Activated naive CD4-positive, alpha-beta T cell treated with anti-CD3 and anti-CD28 coated beads, Interleukin-2, amount 50 U/mL, for 72 hours (primary cell): ENCODE data around the gene RBP3. TPM values are rescaled to one million over a fixed set of nuclear protein-coding genes. Genes with fewer than 3 reads are reported as not detected.

Source experiments
- ATAC-seq, 2 donors: fragments of 150-1000 bp; cut with Tn5 transposase; 2 replicates each; pipeline ENCODE4 v1.10.0; 2021; ENCODE audit warnings: mild to moderate bottlenecking in 2 of 2, moderate library complexity in 2 of 2
- DNase-seq, 2 donors: peaks; one replicate each; pipeline ENCODE4 v3.0.0; 2021 to 2022; ENCODE audit warnings: low spot score in 2 of 2
- H3K27ac Mint-ChIP-seq, 2 donors: one replicate each; pipeline ENCODE4 v1.8.0; 2022; ENCODE audit warnings: mild to moderate bottlenecking in 2 of 2, mixed read lengths in 2 of 2
- H3K36me3 Mint-ChIP-seq, 2 donors: one replicate each; pipeline ENCODE4 v1.8.0; 2022; ENCODE audit warnings: mixed read lengths in 2 of 2
- H3K9me3 Mint-ChIP-seq, 2 donors: one replicate each; pipeline ENCODE4 v1.8.0; 2022; ENCODE audit warnings: mixed read lengths in 2 of 2
- total RNA-seq, 2 donors: library from RNA; stranded (reverse); gene quantifications; one replicate each; pipeline ENCODE4 v1.2.3, GENCODE V29; 2022

The RBP3 gene
- total RNA-seq, 2 donors from 2014 or later: not detected

DNA sequence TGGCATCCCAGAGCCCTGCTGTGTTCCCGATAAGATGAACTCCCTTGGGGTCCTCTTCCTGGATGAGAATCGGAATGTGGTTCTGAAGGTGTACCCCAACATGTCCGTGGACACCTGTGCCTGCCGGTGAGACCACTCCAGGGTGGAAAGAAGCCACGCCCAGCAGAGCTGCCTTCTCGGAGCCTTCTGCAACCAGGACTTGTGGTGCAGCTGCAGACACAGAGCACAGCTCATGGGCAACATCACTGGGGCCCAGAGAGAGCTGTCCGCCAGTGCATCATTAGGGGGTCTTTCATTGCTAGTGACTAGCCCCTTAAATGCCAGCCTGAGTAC lies 35.5 kb upstream of the RBP3 start:
- Mint-ChIP-seq H3K9me3 (no peaks in the 10 kb centered on the region), H3K36me3 (no peaks in the 10 kb centered on the region), H3K27ac (no peak overlapping the region)
- ATAC-seq (no peak), DNase-seq (no peak)

DNA sequence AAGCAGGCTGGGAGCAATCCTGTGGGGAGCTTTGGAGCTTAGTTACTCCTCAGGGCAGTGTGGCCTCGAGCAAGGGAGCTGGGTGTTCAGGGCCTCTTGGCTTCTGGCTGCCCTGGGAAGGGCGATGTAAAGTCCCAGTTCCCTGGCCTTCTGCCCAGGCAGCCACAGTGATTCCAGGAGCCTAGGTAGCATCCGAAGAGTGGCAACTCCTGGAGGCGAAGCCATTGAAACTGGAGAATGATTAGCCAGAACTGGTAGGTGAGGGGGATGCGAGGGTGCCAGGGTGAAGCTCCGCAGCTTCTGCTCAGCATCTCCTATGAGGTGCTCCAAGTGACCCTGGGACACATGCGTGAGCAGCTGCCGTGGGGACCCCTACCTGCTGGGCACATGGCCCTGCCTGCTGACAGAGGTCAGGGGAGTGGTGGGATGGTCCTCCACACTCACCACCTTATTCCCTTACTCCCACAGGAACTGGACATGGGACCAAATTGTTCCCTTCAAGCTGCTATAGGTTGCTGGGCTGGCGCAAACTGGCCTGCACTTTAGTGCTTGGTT lies 33.7 kb upstream of the RBP3 start:
- no peaks in the 10 kb centered on the region for H3K9me3 Mint-ChIP-seq
- no peak for ATAC-seq
- H3K36me3 Mint-ChIP-seq: no peaks in the 10 kb centered on the region
- DNase-seq: no peak
- H3K27ac Mint-ChIP-seq: peak overlapping the region in 1 of 2 donors; percentile 15

DNA sequence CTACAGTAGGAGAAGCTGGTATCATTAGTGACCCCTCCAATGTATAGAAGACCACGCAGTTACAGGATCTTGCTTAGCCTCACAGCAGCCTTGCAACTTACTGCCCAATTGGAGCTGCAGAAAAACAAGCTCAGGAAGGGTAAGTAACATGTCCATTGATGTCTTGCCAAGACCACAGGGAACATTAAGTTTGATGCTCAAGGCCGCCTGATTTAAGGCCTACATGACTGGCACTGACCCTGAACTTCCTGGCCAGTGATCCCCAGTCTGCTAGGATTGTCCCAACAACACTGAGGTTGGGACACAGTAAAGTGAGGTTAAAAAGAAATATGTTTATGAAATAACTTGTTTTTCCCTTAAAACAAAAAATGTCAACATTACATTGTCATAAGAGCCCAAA lies 32.7 kb upstream of the RBP3 start:
- Mint-ChIP-seq H3K9me3 (no peaks in the 10 kb centered on the region), H3K27ac (no peak overlapping the region), H3K36me3 (no peaks in the 10 kb centered on the region)
- no peak for DNase-seq
- no peak for ATAC-seq

GRCh38 chr10:47316131-47316530 lies 32.0 kb upstream of the RBP3 start:
- DNase-seq (no peak), ATAC-seq (no peak)
- H3K36me3 Mint-ChIP-seq: no peaks in the 10 kb centered on the region
- no peaks in the 10 kb centered on the region for H3K9me3 Mint-ChIP-seq
- H3K27ac Mint-ChIP-seq: no peak overlapping the region

GRCh38 chr10:47317251-47317650 lies 30.9 kb upstream of the RBP3 start:
- DNase-seq (no peak), ATAC-seq (no peak)
- Mint-ChIP-seq H3K27ac (peak overlapping the region in 1 of 2 donors; percentile 44), H3K36me3 (no peaks in the 10 kb centered on the region), H3K9me3 (no peaks in the 10 kb centered on the region)

- ATAC-seq (no peak), DNase-seq (no peak)
- Mint-ChIP-seq H3K9me3 (no peaks in the 10 kb centered on the region), H3K27ac (no peak overlapping the region), H3K36me3 (no peaks in the 10 kb centered on the region)
These were observed 29.5 kb upstream of the RBP3 start for GRCh38 chr10:47318706-47319105.

DNA sequence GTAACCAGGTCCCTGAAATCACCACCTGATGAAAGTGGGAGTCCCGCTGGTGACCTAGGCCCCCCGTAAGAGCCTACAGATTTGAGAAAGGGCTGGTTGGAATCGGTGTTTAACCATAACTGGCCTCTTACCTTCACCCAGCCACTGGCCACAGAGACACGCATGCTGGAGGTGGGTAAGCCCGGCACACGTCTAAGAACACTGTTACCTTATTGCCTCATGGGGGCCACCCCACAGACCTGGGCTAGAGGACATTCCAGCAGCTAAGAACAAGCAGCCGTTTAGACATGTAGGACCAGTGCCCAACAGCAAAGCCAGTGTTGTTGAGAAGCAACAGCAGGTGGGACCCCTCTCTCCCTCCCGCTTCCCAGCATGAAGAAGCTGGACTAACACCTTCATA lies 28.4 kb upstream of the RBP3 start:
- H3K36me3 Mint-ChIP-seq: no peaks in the 10 kb centered on the region
- no peaks in the 10 kb centered on the region for H3K9me3 Mint-ChIP-seq
- no peak overlapping the region for H3K27ac Mint-ChIP-seq
- DNase-seq: no peak
- no peak for ATAC-seq

GRCh38 chr10:47320812-47321211 lies 27.4 kb upstream of the RBP3 start:
- H3K27ac Mint-ChIP-seq: no peak overlapping the region
- no peaks in the 10 kb centered on the region for H3K36me3 Mint-ChIP-seq
- DNase-seq (no peak), ATAC-seq (no peak)
- H3K9me3 Mint-ChIP-seq: no peaks in the 10 kb centered on the region

GRCh38 chr10:47321521-47322195 lies 26.5 kb upstream of the RBP3 start:
- no peak for ATAC-seq
- Mint-ChIP-seq H3K36me3 (no peaks in the 10 kb centered on the region), H3K9me3 (no peaks in the 10 kb centered on the region), H3K27ac (no peak overlapping the region)
- DNase-seq: no peak

GRCh38 chr10:47322300-47323061 lies 25.7 kb upstream of the RBP3 start, which contains the start of gene GDF2:
TSS of gene GDF2 (plus strand) at chr10:47322454. CDS start at chr10:47322669, 215 bp downstream.
- Mint-ChIP-seq H3K9me3 (peaks cover 0 to under 1% of the 10 kb centered on the region in 2 donors), H3K36me3 (no peaks in the 10 kb centered on the region), H3K27ac (peak within 1 kb of the TSS in 1 of 2 donors; percentile 47)
- ATAC-seq (no peak), DNase-seq (no peak)

GRCh38 chr10:47323087-47323486 lies 25.1 kb upstream of the RBP3 start:
- ATAC-seq (no peak), DNase-seq (no peak)
- Mint-ChIP-seq H3K36me3 (no peaks in the 10 kb centered on the region), H3K27ac (peak overlapping the region in 1 of 2 donors; percentile 9), H3K9me3 (peaks cover 0 to 6% of the 10 kb centered on the region in 2 donors)

GRCh38 chr10:47323636-47324296 lies 24.4 kb upstream of the RBP3 start:
- Mint-ChIP-seq H3K36me3 (no peaks in the 10 kb centered on the region), H3K27ac (no peak overlapping the region), H3K9me3 (peaks cover 4 to 10% of the 10 kb centered on the region in 2 donors)
- DNase-seq (no peak), ATAC-seq (no peak)

DNA sequence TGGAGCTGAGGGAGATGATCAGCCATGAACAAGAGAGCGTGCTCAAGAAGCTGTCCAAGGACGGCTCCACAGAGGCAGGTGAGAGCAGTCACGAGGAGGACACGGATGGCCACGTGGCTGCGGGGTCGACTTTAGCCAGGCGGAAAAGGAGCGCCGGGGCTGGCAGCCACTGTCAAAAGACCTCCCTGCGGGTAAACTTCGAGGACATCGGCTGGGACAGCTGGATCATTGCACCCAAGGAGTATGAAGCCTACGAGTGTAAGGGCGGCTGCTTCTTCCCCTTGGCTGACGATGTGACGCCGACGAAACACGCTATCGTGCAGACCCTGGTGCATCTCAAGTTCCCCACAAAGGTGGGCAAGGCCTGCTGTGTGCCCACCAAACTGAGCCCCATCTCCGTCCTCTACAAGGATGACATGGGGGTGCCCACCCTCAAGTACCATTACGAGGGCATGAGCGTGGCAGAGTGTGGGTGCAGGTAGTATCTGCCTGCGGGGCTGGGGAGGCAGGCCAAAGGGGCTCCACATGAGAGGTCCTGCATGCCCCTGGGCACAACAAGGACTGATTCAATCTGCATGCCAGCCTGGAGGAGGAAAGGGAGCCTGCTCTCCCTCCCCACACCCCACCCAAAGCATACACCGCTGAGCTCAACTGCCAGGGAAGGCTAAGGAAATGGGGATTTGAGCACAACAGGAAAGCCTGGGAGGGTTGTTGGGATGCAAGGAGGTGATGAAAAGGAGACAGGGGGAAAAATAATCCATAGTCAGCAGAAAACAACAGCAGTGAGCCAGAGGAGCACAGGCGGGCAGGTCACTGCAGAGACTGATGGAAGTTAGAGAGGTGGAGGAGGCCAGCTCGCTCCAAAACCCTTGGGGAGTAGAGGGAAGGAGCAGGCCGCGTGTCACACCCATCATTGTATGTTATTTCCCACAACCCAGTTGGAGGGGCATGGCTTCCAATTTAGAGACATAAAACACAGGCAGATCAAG lies 22.6 kb upstream of the RBP3 start:
- DNase-seq: no peak
- no peaks in the 10 kb centered on the region for H3K36me3 Mint-ChIP-seq
- no peak for ATAC-seq

GRCh38 chr10:47326306-47326926 lies 21.7 kb upstream of the RBP3 start:
- Mint-ChIP-seq H3K9me3 (peaks cover 4 to 10% of the 10 kb centered on the region in 2 donors), H3K27ac (no peak overlapping the region), H3K36me3 (no peaks in the 10 kb centered on the region)
- DNase-seq (no peak), ATAC-seq (no peak)

More for the DNA sequence above, 22.6 kb upstream of the RBP3 start:
- peak overlapping the region in 1 of 2 donors; percentile 88 for H3K27ac Mint-ChIP-seq
- peaks cover 4 to 10% of the 10 kb centered on the region in 2 donors for H3K9me3 Mint-ChIP-seq

DNA sequence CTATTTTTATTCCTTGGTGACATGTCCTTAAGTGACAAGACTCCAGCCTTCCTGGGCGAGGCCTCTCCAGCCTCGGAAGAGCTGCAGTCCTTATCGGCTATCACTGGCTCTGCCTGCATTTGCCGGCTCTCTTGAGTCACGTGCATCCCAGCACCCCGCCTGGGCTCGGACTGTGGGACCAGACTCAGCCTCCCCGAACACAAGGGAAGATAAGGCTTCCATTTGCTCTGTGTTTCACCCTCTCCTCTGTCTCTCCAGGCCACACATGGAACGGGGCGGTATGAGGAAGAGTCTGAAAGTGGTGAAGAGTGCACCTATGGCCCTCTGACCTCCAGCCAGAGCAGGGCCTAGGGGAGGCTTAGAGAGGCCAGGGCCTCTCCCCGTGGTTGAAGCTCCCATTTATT lies 21.2 kb upstream of the RBP3 start:
- DNase-seq (no peak), ATAC-seq (no peak)
- Mint-ChIP-seq H3K9me3 (peaks cover 4 to 10% of the 10 kb centered on the region in 2 donors), H3K36me3 (no peaks in the 10 kb centered on the region), H3K27ac (no peak overlapping the region)

GRCh38 chr10:47329855-47330254 lies 18.3 kb upstream of the RBP3 start:
- no peak for DNase-seq
- Mint-ChIP-seq H3K36me3 (no peaks in the 10 kb centered on the region), H3K27ac (no peak overlapping the region), H3K9me3 (peaks cover 4 to 10% of the 10 kb centered on the region in 2 donors)
- ATAC-seq: no peak
